ENCODE results near the gene ELMO1. TPM values are rescaled to one million over a fixed set of nuclear protein-coding genes. Genes with fewer than 3 reads are reported as not detected.

ELMO1 gene
- total and polyA plus RNA-seq, 2 experiments from 2014 or later, result 6.5 to 24.9 TPM

DNA sequence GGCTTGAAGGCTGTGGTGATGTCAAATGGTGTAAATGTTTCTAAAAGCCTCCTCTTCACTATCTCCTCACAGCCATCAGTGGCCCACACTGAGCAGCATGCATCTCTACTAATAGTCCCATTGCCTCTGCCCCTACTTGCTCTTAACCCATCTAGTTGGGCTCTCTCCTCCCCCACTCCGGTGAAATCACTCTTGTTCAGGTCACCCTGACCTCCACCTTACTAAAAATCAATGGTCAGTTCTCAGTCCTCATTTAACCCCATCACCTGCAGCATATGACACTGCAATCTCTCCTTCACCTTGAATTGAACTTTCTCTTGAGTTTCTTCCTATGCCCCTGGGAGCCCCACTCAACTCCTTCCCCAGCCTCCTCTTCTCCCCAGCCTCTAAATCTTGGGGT lies 369.2 kb downstream of the ELMO1 start:
- H3K4me1 ChIP-seq (ENCODE audit: insufficient read depth), result no peaks in the 10 kb centered on the region
- H3K27ac Mint-ChIP-seq, result no peak overlapping the region
- no peak overlapping the region for H3K4me3 ChIP-seq
- no peak overlapping the region for H3K4me3 Mint-ChIP-seq
- DNase-seq (ENCODE audit: low spot score), result no peak
- H2AFZ ChIP-seq, result no peak overlapping the region
- no peaks in the 10 kb centered on the region for H3K36me3 Mint-ChIP-seq (ENCODE audit: low read depth)
- no peaks in the 10 kb centered on the region for H4K20me1 ChIP-seq (replicated peaks; ENCODE audit: insufficient read depth)
- no peaks in the 10 kb centered on the region for H3K27me3 ChIP-seq (ENCODE audit: insufficient read depth)
- peaks cover 2% of the 10 kb centered on the region for H3K27me3 Mint-ChIP-seq (ENCODE audit: insufficient read depth, low read depth, poor library complexity)
- H3K4me1 Mint-ChIP-seq, result peaks cover 7% of the 10 kb centered on the region; the same call in 2 of the 3 replicates
- TF ChIP-seq, protein P1, sequence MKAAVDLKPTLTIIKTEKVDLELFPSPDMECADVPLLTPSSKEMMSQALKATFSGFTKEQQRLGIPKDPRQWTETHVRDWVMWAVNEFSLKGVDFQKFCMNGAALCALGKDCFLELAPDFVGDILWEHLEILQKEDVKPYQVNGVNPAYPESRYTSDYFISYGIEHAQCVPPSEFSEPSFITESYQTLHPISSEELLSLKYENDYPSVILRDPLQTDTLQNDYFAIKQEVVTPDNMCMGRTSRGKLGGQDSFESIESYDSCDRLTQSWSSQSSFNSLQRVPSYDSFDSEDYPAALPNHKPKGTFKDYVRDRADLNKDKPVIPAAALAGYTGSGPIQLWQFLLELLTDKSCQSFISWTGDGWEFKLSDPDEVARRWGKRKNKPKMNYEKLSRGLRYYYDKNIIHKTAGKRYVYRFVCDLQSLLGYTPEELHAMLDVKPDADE (IDR thresholded peaks at IDR 0.05), result no peak
- no peak for TF ChIP-seq NANOG (IDR thresholded peaks at IDR 0.05; ENCODE audit: borderline replicate concordance)
- no peak for TF ChIP-seq CREB1 (CRISPR knock-in tag; IDR thresholded peaks at IDR 0.05; ENCODE audit: low read depth)
- no peak for TF ChIP-seq POLR2AphosphoS5 (IDR thresholded peaks at IDR 0.05; ENCODE audit: low read depth)
- no peak for TF ChIP-seq ZNF114 (CRISPR knock-in tag; IDR thresholded peaks at IDR 0.05)
- TF ChIP-seq ZNF331 (CRISPR knock-in tag; IDR thresholded peaks at IDR 0.05; ENCODE audit: low read depth), result no peak
- TF ChIP-seq, protein P2, sequence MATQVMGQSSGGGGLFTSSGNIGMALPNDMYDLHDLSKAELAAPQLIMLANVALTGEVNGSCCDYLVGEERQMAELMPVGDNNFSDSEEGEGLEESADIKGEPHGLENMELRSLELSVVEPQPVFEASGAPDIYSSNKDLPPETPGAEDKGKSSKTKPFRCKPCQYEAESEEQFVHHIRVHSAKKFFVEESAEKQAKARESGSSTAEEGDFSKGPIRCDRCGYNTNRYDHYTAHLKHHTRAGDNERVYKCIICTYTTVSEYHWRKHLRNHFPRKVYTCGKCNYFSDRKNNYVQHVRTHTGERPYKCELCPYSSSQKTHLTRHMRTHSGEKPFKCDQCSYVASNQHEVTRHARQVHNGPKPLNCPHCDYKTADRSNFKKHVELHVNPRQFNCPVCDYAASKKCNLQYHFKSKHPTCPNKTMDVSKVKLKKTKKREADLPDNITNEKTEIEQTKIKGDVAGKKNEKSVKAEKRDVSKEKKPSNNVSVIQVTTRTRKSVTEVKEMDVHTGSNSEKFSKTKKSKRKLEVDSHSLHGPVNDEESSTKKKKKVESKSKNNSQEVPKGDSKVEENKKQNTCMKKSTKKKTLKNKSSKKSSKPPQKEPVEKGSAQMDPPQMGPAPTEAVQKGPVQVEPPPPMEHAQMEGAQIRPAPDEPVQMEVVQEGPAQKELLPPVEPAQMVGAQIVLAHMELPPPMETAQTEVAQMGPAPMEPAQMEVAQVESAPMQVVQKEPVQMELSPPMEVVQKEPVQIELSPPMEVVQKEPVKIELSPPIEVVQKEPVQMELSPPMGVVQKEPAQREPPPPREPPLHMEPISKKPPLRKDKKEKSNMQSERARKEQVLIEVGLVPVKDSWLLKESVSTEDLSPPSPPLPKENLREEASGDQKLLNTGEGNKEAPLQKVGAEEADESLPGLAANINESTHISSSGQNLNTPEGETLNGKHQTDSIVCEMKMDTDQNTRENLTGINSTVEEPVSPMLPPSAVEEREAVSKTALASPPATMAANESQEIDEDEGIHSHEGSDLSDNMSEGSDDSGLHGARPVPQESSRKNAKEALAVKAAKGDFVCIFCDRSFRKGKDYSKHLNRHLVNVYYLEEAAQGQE (IDR thresholded peaks at IDR 0.05; ENCODE audit: unreplicated experiment), result no peak
- TF ChIP-seq STAT1 (IDR thresholded peaks at IDR 0.05; ENCODE audit: unreplicated experiment), result no peak
- TF ChIP-seq, protein P3, sequence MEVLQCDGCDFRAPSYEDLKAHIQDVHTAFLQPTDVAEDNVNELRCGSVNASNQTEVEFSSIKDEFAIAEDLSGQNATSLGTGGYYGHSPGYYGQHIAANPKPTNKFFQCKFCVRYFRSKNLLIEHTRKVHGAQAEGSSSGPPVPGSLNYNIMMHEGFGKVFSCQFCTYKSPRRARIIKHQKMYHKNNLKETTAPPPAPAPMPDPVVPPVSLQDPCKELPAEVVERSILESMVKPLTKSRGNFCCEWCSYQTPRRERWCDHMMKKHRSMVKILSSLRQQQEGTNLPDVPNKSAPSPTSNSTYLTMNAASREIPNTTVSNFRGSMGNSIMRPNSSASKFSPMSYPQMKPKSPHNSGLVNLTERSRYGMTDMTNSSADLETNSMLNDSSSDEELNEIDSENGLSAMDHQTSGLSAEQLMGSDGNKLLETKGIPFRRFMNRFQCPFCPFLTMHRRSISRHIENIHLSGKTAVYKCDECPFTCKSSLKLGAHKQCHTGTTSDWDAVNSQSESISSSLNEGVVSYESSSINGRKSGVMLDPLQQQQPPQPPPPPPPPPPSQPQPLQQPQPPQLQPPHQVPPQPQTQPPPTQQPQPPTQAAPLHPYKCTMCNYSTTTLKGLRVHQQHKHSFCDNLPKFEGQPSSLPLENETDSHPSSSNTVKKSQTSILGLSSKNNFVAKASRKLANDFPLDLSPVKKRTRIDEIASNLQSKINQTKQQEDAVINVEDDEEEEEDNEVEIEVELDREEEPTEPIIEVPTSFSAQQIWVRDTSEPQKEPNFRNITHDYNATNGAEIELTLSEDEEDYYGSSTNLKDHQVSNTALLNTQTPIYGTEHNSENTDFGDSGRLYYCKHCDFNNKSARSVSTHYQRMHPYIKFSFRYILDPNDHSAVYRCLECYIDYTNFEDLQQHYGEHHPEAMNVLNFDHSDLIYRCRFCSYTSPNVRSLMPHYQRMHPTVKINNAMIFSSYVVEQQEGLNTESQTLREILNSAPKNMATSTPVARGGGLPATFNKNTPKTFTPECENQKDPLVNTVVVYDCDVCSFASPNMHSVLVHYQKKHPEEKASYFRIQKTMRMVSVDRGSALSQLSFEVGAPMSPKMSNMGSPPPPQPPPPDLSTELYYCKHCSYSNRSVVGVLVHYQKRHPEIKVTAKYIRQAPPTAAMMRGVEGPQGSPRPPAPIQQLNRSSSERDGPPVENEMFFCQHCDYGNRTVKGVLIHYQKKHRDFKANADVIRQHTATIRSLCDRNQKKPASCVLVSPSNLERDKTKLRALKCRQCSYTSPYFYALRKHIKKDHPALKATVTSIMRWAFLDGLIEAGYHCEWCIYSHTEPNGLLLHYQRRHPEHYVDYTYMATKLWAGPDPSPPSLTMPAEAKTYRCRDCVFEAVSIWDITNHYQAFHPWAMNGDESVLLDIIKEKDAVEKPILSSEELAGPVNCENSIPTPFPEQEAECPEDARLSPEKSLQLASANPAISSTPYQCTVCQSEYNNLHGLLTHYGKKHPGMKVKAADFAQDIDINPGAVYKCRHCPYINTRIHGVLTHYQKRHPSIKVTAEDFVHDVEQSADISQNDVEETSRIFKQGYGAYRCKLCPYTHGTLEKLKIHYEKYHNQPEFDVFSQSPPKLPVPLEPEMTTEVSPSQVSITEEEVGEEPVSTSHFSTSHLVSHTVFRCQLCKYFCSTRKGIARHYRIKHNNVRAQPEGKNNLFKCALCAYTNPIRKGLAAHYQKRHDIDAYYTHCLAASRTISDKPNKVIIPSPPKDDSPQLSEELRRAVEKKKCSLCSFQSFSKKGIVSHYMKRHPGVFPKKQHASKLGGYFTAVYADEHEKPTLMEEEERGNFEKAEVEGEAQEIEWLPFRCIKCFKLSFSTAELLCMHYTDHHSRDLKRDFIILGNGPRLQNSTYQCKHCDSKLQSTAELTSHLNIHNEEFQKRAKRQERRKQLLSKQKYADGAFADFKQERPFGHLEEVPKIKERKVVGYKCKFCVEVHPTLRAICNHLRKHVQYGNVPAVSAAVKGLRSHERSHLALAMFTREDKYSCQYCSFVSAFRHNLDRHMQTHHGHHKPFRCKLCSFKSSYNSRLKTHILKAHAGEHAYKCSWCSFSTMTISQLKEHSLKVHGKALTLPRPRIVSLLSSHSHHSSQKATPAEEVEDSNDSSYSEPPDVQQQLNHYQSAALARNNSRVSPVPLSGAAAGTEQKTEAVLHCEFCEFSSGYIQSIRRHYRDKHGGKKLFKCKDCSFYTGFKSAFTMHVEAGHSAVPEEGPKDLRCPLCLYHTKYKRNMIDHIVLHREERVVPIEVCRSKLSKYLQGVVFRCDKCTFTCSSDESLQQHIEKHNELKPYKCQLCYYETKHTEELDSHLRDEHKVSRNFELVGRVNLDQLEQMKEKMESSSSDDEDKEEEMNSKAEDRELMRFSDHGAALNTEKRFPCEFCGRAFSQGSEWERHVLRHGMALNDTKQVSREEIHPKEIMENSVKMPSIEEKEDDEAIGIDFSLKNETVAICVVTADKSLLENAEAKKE (CRISPR knock-in tag; IDR thresholded peaks at IDR 0.05), result no peak
- no peak for TF ChIP-seq EZH2 (IDR thresholded peaks at IDR 0.05; ENCODE audit: low read depth, unreplicated experiment)
- TF ChIP-seq, protein P4, sequence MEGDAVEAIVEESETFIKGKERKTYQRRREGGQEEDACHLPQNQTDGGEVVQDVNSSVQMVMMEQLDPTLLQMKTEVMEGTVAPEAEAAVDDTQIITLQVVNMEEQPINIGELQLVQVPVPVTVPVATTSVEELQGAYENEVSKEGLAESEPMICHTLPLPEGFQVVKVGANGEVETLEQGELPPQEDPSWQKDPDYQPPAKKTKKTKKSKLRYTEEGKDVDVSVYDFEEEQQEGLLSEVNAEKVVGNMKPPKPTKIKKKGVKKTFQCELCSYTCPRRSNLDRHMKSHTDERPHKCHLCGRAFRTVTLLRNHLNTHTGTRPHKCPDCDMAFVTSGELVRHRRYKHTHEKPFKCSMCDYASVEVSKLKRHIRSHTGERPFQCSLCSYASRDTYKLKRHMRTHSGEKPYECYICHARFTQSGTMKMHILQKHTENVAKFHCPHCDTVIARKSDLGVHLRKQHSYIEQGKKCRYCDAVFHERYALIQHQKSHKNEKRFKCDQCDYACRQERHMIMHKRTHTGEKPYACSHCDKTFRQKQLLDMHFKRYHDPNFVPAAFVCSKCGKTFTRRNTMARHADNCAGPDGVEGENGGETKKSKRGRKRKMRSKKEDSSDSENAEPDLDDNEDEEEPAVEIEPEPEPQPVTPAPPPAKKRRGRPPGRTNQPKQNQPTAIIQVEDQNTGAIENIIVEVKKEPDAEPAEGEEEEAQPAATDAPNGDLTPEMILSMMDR (conservative IDR thresholded peaks at IDR 0.05; ENCODE audit: low read depth in 2 of 2), result no peak
- no peak for TF ChIP-seq EZH2phosphoT487 (IDR thresholded peaks at IDR 0.05; ENCODE audit: unreplicated experiment)
- TF ChIP-seq JUNB (IDR thresholded peaks at IDR 0.05; ENCODE audit: unreplicated experiment), result no peak
- no peak overlapping the region for H3K27ac ChIP-seq (ENCODE audit: low read depth)
- H3K9me3 Mint-ChIP-seq, result no peaks in the 10 kb centered on the region
- no peaks in the 10 kb centered on the region for H3F3A ChIP-seq (replicated peaks; ENCODE audit: low read depth)
- no peak overlapping the region for H3K4me2 ChIP-seq
- H3K9me2 ChIP-seq (ENCODE audit: insufficient read depth), result no peaks in the 10 kb centered on the region
- H3K36me3 ChIP-seq (ENCODE audit: insufficient read depth), result no peaks in the 10 kb centered on the region
- H3K79me2 ChIP-seq (replicated peaks; ENCODE audit: insufficient read depth), result no peaks in the 10 kb centered on the region
- no peak for ATAC-seq

Measured in GM23338 (cell line).